A549 (cell line): ENCODE results near the gene BCR.

Experiments
- CEBPB ChIP-seq, 2 experiments: fragments of >200 bp in 1 of 2; sonication (Bioruptor Twin) in 1 of 2; formaldehyde crosslinking in 1 of 2; IDR thresholded peaks; 2 replicates each; pipeline ENCODE4 v1.6.1; 2012 to 2016
- EP300 ChIP-seq, 2 experiments: fragments of >200 bp; sonication (Bioruptor Twin); formaldehyde crosslinking; IDR thresholded peaks; 2 replicates in 1 of 2; 3 replicates in 1 of 2; pipeline ENCODE4 v1.6.1; 2016 to 2017
- ESRRA ChIP-seq: fragments of 150-350 bp; IDR thresholded peaks from 2 replicates; pipeline ENCODE4 v1.6.1; 2014; ENCODE audit warnings: mild to moderate bottlenecking, low read length, borderline replicate concordance
- HDAC2 ChIP-seq: fragments of 200-600 bp; sonication (generic); IDR thresholded peaks from 2 replicates; pipeline ENCODE4 v1.6.1; 2016
- JUNB ChIP-seq: fragments of >200 bp; sonication (Bioruptor Twin); formaldehyde crosslinking; IDR thresholded peaks from 2 replicates; pipeline ENCODE4 v1.6.1; 2016
- KDM5A ChIP-seq: fragments of 200-600 bp; sonication (generic); IDR thresholded peaks from 2 replicates; pipeline ENCODE4 v1.6.1; 2016; ENCODE audit warnings: antibody characterized with exemption, mild to moderate bottlenecking
- MYC ChIP-seq: IDR thresholded peaks from 2 replicates; pipeline ENCODE4 v1.6.1; 2012; ENCODE audit warnings: mild to moderate bottlenecking, inconsistent platforms, low read length, improper control_type of control experiment, borderline replicate concordance
- POLR2A ChIP-seq: IDR thresholded peaks from 2 replicates; pipeline ENCODE4 v1.6.1; 2012; ENCODE audit warnings: mild to moderate bottlenecking, low read length
- POLR2AphosphoS2 ChIP-seq: conservative IDR thresholded peaks from 2 replicates; pipeline ENCODE4 v1.6.1; 2012; ENCODE audit warnings: low read length, improper control_type of control experiment, inconsistent platforms
- SMC3 ChIP-seq: fragments of >200 bp; sonication (Bioruptor Twin); formaldehyde crosslinking; IDR thresholded peaks from 3 replicates; pipeline ENCODE4 v1.6.1; 2018; ENCODE audit warnings: inconsistent platforms
- USF2 ChIP-seq: fragments of 450-650 bp; IDR thresholded peaks from 2 replicates; pipeline ENCODE4 v1.6.1; 2014; ENCODE audit warnings: antibody characterized with exemption
- ZFP36 ChIP-seq: fragments of 450-650 bp; IDR thresholded peaks from 2 replicates; pipeline ENCODE4 v1.6.1; 2014; ENCODE audit warnings: borderline replicate concordance; ENCODE audit not compliant: partially characterized antibody
- TF ChIP-seq, protein P1 (sequence below): fragments of >200 bp; sonication (Bioruptor Twin); formaldehyde crosslinking; IDR thresholded peaks from 3 replicates; pipeline ENCODE4 v1.5.1; 2016
- TF ChIP-seq, protein P2 (sequence below): fragments of 200-600 bp; sonication (generic); IDR thresholded peaks from 2 replicates; pipeline ENCODE4 v1.6.1; 2016; ENCODE audit warnings: antibody characterized with exemption, mild to moderate bottlenecking, moderate library complexity

- TF ChIP-seq, protein P1, sequence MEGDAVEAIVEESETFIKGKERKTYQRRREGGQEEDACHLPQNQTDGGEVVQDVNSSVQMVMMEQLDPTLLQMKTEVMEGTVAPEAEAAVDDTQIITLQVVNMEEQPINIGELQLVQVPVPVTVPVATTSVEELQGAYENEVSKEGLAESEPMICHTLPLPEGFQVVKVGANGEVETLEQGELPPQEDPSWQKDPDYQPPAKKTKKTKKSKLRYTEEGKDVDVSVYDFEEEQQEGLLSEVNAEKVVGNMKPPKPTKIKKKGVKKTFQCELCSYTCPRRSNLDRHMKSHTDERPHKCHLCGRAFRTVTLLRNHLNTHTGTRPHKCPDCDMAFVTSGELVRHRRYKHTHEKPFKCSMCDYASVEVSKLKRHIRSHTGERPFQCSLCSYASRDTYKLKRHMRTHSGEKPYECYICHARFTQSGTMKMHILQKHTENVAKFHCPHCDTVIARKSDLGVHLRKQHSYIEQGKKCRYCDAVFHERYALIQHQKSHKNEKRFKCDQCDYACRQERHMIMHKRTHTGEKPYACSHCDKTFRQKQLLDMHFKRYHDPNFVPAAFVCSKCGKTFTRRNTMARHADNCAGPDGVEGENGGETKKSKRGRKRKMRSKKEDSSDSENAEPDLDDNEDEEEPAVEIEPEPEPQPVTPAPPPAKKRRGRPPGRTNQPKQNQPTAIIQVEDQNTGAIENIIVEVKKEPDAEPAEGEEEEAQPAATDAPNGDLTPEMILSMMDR = no peak
- TF ChIP-seq HDAC2 (no peak), CEBPB (IDR thresholded peaks at IDR 0.05) (no peak), EP300 (IDR thresholded peaks at IDR 0.05) (no peak), POLR2A (no peak), ZFP36 (no peak), KDM5A (no peak), ESRRA (no peak), SMC3 (no peak), POLR2AphosphoS2 (no peak), JUNB (no peak), USF2 (no peak), MYC (no peak)
- TF ChIP-seq, protein P2, sequence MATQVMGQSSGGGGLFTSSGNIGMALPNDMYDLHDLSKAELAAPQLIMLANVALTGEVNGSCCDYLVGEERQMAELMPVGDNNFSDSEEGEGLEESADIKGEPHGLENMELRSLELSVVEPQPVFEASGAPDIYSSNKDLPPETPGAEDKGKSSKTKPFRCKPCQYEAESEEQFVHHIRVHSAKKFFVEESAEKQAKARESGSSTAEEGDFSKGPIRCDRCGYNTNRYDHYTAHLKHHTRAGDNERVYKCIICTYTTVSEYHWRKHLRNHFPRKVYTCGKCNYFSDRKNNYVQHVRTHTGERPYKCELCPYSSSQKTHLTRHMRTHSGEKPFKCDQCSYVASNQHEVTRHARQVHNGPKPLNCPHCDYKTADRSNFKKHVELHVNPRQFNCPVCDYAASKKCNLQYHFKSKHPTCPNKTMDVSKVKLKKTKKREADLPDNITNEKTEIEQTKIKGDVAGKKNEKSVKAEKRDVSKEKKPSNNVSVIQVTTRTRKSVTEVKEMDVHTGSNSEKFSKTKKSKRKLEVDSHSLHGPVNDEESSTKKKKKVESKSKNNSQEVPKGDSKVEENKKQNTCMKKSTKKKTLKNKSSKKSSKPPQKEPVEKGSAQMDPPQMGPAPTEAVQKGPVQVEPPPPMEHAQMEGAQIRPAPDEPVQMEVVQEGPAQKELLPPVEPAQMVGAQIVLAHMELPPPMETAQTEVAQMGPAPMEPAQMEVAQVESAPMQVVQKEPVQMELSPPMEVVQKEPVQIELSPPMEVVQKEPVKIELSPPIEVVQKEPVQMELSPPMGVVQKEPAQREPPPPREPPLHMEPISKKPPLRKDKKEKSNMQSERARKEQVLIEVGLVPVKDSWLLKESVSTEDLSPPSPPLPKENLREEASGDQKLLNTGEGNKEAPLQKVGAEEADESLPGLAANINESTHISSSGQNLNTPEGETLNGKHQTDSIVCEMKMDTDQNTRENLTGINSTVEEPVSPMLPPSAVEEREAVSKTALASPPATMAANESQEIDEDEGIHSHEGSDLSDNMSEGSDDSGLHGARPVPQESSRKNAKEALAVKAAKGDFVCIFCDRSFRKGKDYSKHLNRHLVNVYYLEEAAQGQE = no peak
Observed at GRCh38 chr22:23224846-23225245, 44.5 kb downstream of the BCR start.
